Loucy (cell line): ENCODE data around the gene AUP1.

ENCODE experiments used
- CTCF ChIP-seq: fragments of 200-600 bp; sonication (generic); conservative IDR thresholded peaks from 2 replicates; pipeline ENCODE4 v1.5.1; 2014; ENCODE audit warnings: mild to moderate bottlenecking, antibody characterized with exemption, low read length
- EZH2phosphoT487 ChIP-seq: fragments of 200-600 bp; IDR thresholded peaks from 2 replicates; pipeline ENCODE4 v1.6.1; 2018; ENCODE audit warnings: antibody characterized with exemption, mild to moderate bottlenecking, moderate library complexity, borderline replicate concordance

- TF ChIP-seq CTCF (no peak), EZH2phosphoT487 (no peak)
These were observed 41.6 kb upstream of the AUP1 start for GRCh38 chr2:74571058-74571457.
